Smooth muscle cell (in vitro differentiated cells): ENCODE data around the gene PPP2R5D. TPM values are rescaled to one million over a fixed set of nuclear protein-coding genes. Genes with fewer than 3 reads are reported as not detected.
A peak's percentile ranks its signal among the peaks of the same experiment; 100 is the strongest.

Source experiments
- DNase-seq: peaks from one replicate; lab custom pipeline; 2025; ENCODE audit not compliant: unreplicated experiment; lab: John Stamatoyannopoulos, UW
- H2AFZ ChIP-seq: fragments of 200-600 bp; sonication (generic); 2 replicates; pipeline ENCODE4 v1.6.0; 2016; ENCODE audit warnings: antibody characterized with exemption, low read depth, mild to moderate bottlenecking
- H3F3A ChIP-seq: fragments of 200-600 bp; sonication (generic); 2 replicates; pipeline ENCODE4 v1.6.0; 2017; ENCODE audit warnings: antibody characterized with exemption, low read depth
- H3K27ac ChIP-seq: fragments of 200-600 bp; sonication (generic); 2 replicates; pipeline ENCODE4 v1.5.1; 2016; ENCODE audit warnings: low read depth, mild to moderate bottlenecking
- H3K27me3 ChIP-seq: fragments of 200-600 bp; sonication (generic); 2 replicates; pipeline ENCODE4 v1.6.1; 2016; ENCODE audit warnings: low read depth, mild to moderate bottlenecking
- H3K36me3 ChIP-seq: fragments of 200-600 bp; sonication (generic); 2 replicates; pipeline ENCODE4 v1.5.1; 2016; ENCODE audit warnings: low read depth
- H3K4me1 ChIP-seq: fragments of 200-600 bp; sonication (generic); 2 replicates; pipeline ENCODE4 v1.5.1; 2016; ENCODE audit warnings: low read depth
- H3K4me2 ChIP-seq: fragments of 200-600 bp; sonication (generic); 2 replicates; pipeline ENCODE4 v1.6.0; 2016; ENCODE audit warnings: mild to moderate bottlenecking
- H3K4me3 ChIP-seq: fragments of 200-600 bp; sonication (generic); 2 replicates; pipeline ENCODE4 v1.5.1; 2016; ENCODE audit warnings: mild to moderate bottlenecking
- H3K79me2 ChIP-seq: fragments of 200-600 bp; sonication (generic); 2 replicates; pipeline ENCODE4 v1.6.0; 2016; ENCODE audit warnings: low read depth, mild to moderate bottlenecking
- H3K9ac ChIP-seq: fragments of 200-600 bp; sonication (generic); 2 replicates; pipeline ENCODE4 v1.6.0; 2016; ENCODE audit warnings: low read depth
- H3K9me3 ChIP-seq: fragments of 200-600 bp; sonication (generic); replicated peaks from 2 replicates; pipeline ENCODE4 v1.5.1; 2016; ENCODE audit warnings: low read depth
- H4K20me1 ChIP-seq: fragments of 200-600 bp; sonication (generic); 2 replicates; pipeline ENCODE4 v1.6.0; 2016; ENCODE audit warnings: low read depth
- WGBS: methylation state at CpG from one replicate; pipeline ENCODE4 v1.1.7; 2016; ENCODE audit warnings: low lambda C conversion rate; 5-methylcytosine and 5-hydroxymethylcytosine counted together
- polyA plus RNA-seq: library from polyadenylated mRNA; unstranded; fragments of >200 nt; fragmentation: Nextera tagmentation; extraction: Ambion mirVana; gene quantifications from 2 replicates; pipeline ENCODE4 v1.2.1, GENCODE V29; 2016
- total RNA-seq: library from RNA; depleted of rRNA; stranded (reverse); fragments of >200 nt; gene quantifications from 2 replicates; pipeline ENCODE4 v1.2.3, GENCODE V29; 2014
- TF ChIP-seq, protein P1 (sequence below): fragments of 200-600 bp; sonication (generic); IDR thresholded peaks from 2 replicates; pipeline ENCODE4 v1.5.1; 2017; ENCODE audit warnings: borderline replicate concordance, mild to moderate bottlenecking, antibody characterized with exemption; ENCODE audit not compliant: insufficient read depth, poor library complexity, severe bottlenecking

The PPP2R5D gene
- total and polyA plus RNA-seq, 2 experiments from 2014 or later, result 46.4 to 51.3 TPM

DNA sequence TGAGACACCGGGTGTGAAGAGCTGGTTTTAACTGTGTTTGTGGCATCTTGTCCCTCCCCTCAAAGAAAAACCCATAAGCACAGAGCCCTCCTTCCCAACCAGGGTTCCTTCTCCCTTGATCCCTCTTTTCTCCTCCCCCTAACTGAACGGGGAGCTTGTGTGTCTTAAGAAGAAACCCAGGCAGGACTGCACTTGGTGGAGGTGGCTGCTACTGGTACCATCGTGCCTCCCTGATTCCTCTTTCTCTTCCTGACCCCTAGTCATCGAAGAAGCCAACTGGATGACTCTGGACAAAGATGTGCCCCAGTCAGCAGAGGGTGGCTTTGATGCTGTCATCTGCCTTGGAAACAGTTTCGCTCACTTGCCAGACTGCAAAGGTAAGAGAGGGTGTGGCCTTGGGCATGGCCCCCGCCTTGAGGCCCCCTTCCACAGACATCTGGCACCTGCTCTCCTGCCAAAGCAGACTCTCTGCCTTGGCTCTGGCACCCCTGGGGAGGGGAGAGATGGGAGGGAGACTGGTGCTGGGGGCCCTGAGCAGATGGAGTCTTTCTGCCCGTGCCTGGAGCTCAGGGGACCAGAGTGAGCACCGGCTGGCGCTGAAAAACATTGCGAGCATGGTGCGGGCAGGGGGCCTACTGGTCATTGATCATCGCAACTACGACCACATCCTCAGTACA lies 21.7 kb upstream of the PPP2R5D start:
- no peaks in the 10 kb centered on the region for H3K9me3 ChIP-seq
- no peaks in the 10 kb centered on the region for H3K4me1 ChIP-seq
- no peaks in the 10 kb centered on the region for H3K36me3 ChIP-seq
- no peak overlapping the region for H3K4me3 ChIP-seq
- H2AFZ ChIP-seq, result no peak overlapping the region
- no peak overlapping the region for H3K27ac ChIP-seq
- H3K27me3 ChIP-seq, result peaks cover 14% of the 10 kb centered on the region
- no peak overlapping the region for H3K4me2 ChIP-seq
- WGBS, result 92% methylated on average over 13 of the region's 13 CpGs
- H3F3A ChIP-seq, result no peaks in the 10 kb centered on the region
- no peaks in the 10 kb centered on the region for H4K20me1 ChIP-seq
- TF ChIP-seq, protein P1, sequence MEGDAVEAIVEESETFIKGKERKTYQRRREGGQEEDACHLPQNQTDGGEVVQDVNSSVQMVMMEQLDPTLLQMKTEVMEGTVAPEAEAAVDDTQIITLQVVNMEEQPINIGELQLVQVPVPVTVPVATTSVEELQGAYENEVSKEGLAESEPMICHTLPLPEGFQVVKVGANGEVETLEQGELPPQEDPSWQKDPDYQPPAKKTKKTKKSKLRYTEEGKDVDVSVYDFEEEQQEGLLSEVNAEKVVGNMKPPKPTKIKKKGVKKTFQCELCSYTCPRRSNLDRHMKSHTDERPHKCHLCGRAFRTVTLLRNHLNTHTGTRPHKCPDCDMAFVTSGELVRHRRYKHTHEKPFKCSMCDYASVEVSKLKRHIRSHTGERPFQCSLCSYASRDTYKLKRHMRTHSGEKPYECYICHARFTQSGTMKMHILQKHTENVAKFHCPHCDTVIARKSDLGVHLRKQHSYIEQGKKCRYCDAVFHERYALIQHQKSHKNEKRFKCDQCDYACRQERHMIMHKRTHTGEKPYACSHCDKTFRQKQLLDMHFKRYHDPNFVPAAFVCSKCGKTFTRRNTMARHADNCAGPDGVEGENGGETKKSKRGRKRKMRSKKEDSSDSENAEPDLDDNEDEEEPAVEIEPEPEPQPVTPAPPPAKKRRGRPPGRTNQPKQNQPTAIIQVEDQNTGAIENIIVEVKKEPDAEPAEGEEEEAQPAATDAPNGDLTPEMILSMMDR, result no peak
- H3K79me2 ChIP-seq, result no peaks in the 10 kb centered on the region
- H3K9ac ChIP-seq, result no peak overlapping the region
- DNase-seq, result no peak

DNA sequence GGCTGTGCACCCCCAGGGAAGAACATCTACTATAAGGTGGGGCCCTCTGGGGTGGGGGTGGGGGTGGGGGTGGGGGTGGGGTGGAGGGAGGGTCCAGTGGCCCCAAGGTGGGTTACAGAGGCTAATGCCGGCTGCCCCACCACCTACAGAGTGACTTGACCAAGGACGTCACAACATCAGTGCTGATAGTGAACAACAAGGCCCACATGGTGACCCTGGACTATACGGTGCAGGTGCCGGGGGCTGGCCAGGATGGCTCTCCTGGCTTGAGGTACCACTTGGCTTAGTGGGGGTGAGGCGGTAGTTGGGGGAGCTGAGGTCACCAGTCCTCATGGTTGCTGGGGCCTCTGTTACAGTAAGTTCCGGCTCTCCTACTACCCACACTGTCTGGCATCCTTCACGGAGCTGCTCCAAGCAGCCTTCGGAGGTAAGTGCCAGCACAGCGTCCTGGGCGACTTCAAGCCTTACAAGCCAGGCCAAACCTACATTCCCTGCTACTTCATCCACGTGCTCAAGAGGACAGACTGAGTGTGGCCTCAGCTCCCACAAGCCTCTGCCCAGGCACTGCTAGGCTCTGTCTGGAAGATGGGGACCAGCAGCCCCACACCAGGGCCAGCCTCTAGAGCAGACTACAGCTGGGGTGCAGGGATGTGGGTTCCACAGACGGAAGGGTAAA lies 21.1 kb upstream of the PPP2R5D start:
- no peaks in the 10 kb centered on the region for H3K79me2 ChIP-seq
- H3K36me3 ChIP-seq, result no peaks in the 10 kb centered on the region
- H3K4me3 ChIP-seq, result no peak overlapping the region
- H4K20me1 ChIP-seq, result no peaks in the 10 kb centered on the region
- no peak overlapping the region for H2AFZ ChIP-seq
- no peaks in the 10 kb centered on the region for H3K9me3 ChIP-seq
- TF ChIP-seq, protein P1, result no peak
- no peak for DNase-seq
- no peak overlapping the region for H3K4me2 ChIP-seq
- no peak overlapping the region for H3K27ac ChIP-seq
- H3K4me1 ChIP-seq, result no peaks in the 10 kb centered on the region
- no peaks in the 10 kb centered on the region for H3F3A ChIP-seq
- no peak overlapping the region for H3K9ac ChIP-seq
- 87% methylated on average over 11 of the region's 12 CpGs for WGBS
- H3K27me3 ChIP-seq, result peaks cover 14% of the 10 kb centered on the region

DNA sequence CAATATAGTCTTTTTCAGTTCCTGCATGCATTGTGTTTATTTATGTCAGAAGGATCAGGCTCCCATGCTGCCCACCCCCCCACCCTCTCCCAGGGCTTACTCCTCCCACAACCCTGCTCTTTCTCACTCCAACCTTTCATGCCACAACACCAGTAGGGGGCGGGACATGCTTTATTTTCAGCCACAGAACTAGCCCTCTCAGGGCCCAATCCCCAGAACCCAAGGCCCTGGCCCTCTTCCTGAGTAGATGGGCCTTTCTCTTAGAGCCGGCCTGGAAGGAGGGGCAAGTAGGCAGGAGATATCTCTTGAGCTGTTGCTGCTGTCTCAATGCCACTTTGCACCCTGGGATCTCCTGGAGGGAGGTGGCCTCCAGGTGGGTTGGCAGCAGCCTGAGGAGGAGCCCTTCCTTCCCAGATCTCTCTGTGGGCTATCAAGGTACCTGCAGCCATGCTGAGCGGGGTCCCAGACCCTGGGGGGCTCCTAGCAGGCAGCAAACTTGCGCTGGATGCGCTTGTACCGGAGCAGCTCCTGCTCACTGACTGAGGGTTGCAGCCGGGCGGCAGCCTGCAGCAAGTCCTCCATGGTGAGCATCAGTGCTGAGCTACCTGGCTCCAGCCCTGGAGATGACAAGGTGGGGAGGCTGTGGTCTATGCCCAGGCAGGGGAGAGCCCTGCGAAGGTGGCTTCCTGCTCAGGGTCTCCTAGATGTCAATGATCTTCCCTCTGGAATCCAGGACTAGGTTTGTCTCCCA lies 20.3 kb upstream of the PPP2R5D start:
- H3K4me2 ChIP-seq, result no peak overlapping the region
- no peak overlapping the region for H2AFZ ChIP-seq
- no peak for DNase-seq
- H3K4me1 ChIP-seq, result no peaks in the 10 kb centered on the region
- H3K27me3 ChIP-seq, result peaks cover 14% of the 10 kb centered on the region
- H3K9me3 ChIP-seq, result no peaks in the 10 kb centered on the region
- H4K20me1 ChIP-seq, result no peaks in the 10 kb centered on the region
- no peaks in the 10 kb centered on the region for H3K79me2 ChIP-seq
- no peaks in the 10 kb centered on the region for H3F3A ChIP-seq
- WGBS, result 81% methylated on average over 9 of the region's 9 CpGs
- H3K4me3 ChIP-seq, result no peak overlapping the region
- H3K36me3 ChIP-seq, result no peaks in the 10 kb centered on the region
- no peak overlapping the region for H3K9ac ChIP-seq
- TF ChIP-seq, protein P1, result peak; percentile 19
- H3K27ac ChIP-seq, result no peak overlapping the region
